Mammary epithelial cell (primary cell): ENCODE data around the gene KIF6.

Source experiments
- CTCF ChIP-seq, 2 donors: IDR thresholded peaks in 1 of 2; conservative IDR thresholded peaks in 1 of 2; 2 replicates each; pipeline ENCODE4 v1.5.1; 2011 to 2012; ENCODE audit warnings: inconsistent platforms in 2 of 2, low read length in 2 of 2, mild to moderate bottlenecking in 2 of 2, control low read depth in 1 of 2, low read depth in 1 of 2; ENCODE audit not compliant: insufficient read depth in 1 of 2; ENCODE audit errors: extremely low read depth in 1 of 2
- EZH2 ChIP-seq: IDR thresholded peaks from 2 replicates; pipeline ENCODE4 v1.6.1; 2012; ENCODE audit warnings: low read length, inconsistent platforms, borderline replicate concordance

DNA sequence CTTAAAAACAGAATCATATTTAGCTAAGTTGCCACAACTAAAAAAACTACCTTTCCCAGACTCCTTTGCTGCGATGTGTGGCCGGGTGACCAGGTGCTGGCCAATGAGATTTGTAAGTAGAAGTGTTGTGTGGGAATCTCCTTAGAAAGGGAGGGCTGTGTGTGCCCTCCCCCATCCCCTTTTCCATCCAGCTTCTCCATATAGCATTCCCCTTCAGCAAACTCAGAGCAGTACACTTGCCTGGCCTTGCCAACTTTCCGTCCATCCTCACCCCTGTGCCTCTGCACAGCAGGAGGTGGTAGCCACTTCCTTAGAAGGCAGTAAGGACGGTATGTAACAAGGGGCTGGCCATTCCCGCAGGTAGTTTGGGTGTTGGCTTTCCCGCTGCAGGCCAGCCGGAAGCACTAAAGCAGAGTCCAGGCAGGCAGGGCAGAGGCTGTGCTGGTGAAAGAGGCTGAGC is 380.4 kb downstream of the KIF6 start:
- TF ChIP-seq CTCF (conservative IDR thresholded peaks at IDR 0.05 in 1 of 2, IDR thresholded peaks at IDR 0.05 in 1 of 2; ENCODE audit: extremely low read depth in 1 of 2, insufficient read depth in 1 of 2, low read depth in 1 of 2, low read length in 2 of 2) (no peak), EZH2 (no peak)
